RWPE2 (cell line): ENCODE data around the gene TBC1D32.
A peak's percentile ranks its signal among the peaks of the same experiment; 100 is the strongest.
"Not testable (repeated sequence)": the region's sequence is repeated elsewhere in the genome, so short reads cannot be mapped to it uniquely, and the experiment has no call there.

ENCODE experiments used
- ATAC-seq: fragments of 200-7000 bp; cut with Tn5 transposase; 3 replicates; pipeline ENCODE4 v1.9.1; 2021; ENCODE audit warnings: low read depth
- DNase-seq: peaks from one replicate; pipeline ENCODE4 v3.0.0-alpha.2; 2020; ENCODE audit warnings: low spot score
- H3K27ac ChIP-seq: fragments of 450-650 bp; 2 replicates; pipeline ENCODE4 v1.5.1; 2017; ENCODE audit warnings: mild to moderate bottlenecking; ENCODE audit not compliant: poor library complexity, severe bottlenecking
- H3K27me3 ChIP-seq: fragments of 250-450 bp; sonication (Bioruptor Pico); 2 replicates; pipeline ENCODE4 v1.5.1; 2021; ENCODE audit warnings: mild to moderate bottlenecking, moderate library complexity; ENCODE audit not compliant: insufficient read depth, poor library complexity, severe bottlenecking
- H3K36me3 ChIP-seq: fragments of 250-450 bp; sonication (Bioruptor Pico); 2 replicates; pipeline ENCODE4 v1.5.1; 2020; ENCODE audit warnings: low read depth, mild to moderate bottlenecking, moderate library complexity
- H3K4me1 ChIP-seq: fragments of 250-450 bp; sonication (Bioruptor Pico); 2 replicates; pipeline ENCODE4 v1.5.1; 2021; ENCODE audit warnings: mild to moderate bottlenecking, moderate library complexity; ENCODE audit not compliant: insufficient read depth, poor library complexity, severe bottlenecking
- H3K4me3 ChIP-seq: fragments of 250-450 bp; sonication (Bioruptor Pico); 2 replicates; pipeline ENCODE4 v1.5.1; 2021; ENCODE audit warnings: mild to moderate bottlenecking, moderate library complexity; ENCODE audit not compliant: severe bottlenecking
- H3K9me3 ChIP-seq: fragments of 250-450 bp; sonication (Bioruptor Pico); 2 replicates; pipeline ENCODE4 v1.5.1; 2021; ENCODE audit warnings: mild to moderate bottlenecking, moderate library complexity; ENCODE audit not compliant: severe bottlenecking
- TF ChIP-seq, protein P1 (sequence below): fragments of 450-650 bp; IDR thresholded peaks from one replicate; pipeline ENCODE4 v1.5.1; 2017; ENCODE audit warnings: mild to moderate bottlenecking, moderate library complexity; ENCODE audit not compliant: poor library complexity, severe bottlenecking

Gene TBC1D32

DNA sequence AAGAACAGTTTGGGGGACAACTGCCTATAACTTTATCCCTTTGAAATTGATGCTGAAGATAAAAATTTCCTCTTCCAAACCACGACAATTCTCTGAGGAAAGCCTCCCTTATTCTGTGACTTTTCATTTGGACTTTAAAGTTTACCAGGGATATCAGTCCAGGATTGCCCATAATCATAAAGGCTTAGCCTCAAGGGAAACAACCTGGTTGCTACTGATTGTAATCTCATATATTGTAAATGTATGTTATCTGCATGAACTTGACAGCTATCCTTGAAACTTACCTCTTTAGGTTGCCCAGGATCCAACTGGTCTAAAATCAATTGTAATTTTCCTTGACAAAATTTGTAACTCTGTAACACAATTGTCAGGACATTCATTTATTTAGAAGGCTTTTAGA lies 23.8 kb downstream of the TBC1D32 start:
- H3K4me3 ChIP-seq, result no peak overlapping the region
- TF ChIP-seq, protein P1, sequence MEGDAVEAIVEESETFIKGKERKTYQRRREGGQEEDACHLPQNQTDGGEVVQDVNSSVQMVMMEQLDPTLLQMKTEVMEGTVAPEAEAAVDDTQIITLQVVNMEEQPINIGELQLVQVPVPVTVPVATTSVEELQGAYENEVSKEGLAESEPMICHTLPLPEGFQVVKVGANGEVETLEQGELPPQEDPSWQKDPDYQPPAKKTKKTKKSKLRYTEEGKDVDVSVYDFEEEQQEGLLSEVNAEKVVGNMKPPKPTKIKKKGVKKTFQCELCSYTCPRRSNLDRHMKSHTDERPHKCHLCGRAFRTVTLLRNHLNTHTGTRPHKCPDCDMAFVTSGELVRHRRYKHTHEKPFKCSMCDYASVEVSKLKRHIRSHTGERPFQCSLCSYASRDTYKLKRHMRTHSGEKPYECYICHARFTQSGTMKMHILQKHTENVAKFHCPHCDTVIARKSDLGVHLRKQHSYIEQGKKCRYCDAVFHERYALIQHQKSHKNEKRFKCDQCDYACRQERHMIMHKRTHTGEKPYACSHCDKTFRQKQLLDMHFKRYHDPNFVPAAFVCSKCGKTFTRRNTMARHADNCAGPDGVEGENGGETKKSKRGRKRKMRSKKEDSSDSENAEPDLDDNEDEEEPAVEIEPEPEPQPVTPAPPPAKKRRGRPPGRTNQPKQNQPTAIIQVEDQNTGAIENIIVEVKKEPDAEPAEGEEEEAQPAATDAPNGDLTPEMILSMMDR, result no peak
- H3K27ac ChIP-seq, result peak overlapping the region; percentile 84
- peaks cover 19% of the 10 kb centered on the region for H3K4me1 ChIP-seq
- ATAC-seq, result no peak; the same call in 2 of the 3 replicates
- no peaks in the 10 kb centered on the region for H3K9me3 ChIP-seq
- peaks cover 6% of the 10 kb centered on the region for H3K36me3 ChIP-seq
- H3K27me3 ChIP-seq, result no peaks in the 10 kb centered on the region
- DNase-seq, result no peak

DNA sequence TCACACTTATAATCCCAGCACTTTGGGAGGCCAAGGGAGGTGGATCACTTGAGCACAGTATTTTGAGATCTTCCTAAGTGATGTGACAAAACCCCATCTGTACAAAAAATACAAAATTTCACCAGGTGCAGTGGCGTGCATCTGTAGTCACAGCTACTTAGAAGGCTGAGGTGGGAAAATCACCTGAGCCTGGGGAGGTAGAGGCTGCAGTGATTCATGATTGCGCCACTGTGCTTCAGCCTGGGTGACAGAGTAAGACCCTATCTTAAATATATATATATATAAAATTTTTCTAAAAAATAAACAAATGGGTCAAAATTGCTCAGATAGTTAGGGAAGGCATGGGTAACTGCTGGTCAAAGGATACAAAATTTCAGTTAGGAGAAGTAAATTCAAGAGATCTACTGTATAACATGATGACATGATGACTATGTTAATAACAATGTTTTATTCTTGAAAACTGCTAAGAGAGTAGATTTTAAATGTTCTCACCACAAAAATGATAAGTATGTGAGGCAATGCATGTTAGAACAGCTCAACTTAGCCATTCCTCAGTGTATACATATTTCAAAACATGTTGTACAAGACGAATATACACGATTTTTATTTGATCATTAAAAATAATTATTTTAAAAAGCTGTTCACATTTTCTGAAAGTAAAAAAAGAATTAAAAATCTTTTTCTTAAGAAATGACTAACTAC lies 24.4 kb downstream of the TBC1D32 start:
- Histone ChIP-seq H3K4me1 (peaks cover 19% of the 10 kb centered on the region), H3K27me3 (no peaks in the 10 kb centered on the region), H3K9me3 (no peaks in the 10 kb centered on the region), H3K27ac (peak overlapping the region; percentile 84), H3K4me3 (no peak overlapping the region), H3K36me3 (peaks cover 6% of the 10 kb centered on the region)
- TF ChIP-seq, protein P1, result no peak
- ATAC-seq (peak; percentile 92), DNase-seq (no peak)

DNA sequence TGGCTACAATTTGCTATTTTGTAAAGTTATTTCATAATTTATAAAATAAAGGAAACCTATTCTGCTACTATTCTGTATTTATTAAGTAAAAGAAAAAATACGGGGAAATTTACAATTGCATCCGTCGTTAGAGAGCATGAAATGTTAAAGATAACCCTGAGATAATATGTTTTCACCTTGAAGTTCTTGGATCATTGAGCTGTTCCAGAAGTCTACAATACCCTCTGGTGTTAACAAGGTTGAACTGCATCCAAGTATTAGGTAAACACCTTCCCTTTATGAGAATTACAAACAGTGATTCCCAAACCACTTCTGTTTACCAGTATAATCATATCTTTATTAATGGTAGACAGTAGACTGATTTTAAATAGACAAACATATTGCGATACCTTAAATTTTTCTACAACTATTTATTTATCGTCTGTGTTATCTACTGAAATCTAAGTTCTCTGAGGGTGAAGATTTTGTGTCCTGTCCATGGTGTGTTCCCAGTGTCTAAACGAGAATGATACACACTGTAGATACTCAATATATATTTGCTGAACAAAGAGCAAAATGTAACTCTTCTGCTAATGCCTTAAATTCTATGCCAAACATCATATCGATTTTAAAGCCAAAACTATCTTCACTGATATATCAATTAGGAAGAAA lies 28.2 kb downstream of the TBC1D32 start:
- no peak overlapping the region for H3K27ac ChIP-seq
- ATAC-seq (peak; percentile 62), DNase-seq (no peak)
- H3K4me1 ChIP-seq, result peaks cover 18% of the 10 kb centered on the region
- no peaks in the 10 kb centered on the region for H3K27me3 ChIP-seq
- H3K4me3 ChIP-seq, result no peak overlapping the region
- H3K36me3 ChIP-seq, result peaks cover 19% of the 10 kb centered on the region
- H3K9me3 ChIP-seq, result no peaks in the 10 kb centered on the region
- TF ChIP-seq, protein P1, result peak; percentile 85

DNA sequence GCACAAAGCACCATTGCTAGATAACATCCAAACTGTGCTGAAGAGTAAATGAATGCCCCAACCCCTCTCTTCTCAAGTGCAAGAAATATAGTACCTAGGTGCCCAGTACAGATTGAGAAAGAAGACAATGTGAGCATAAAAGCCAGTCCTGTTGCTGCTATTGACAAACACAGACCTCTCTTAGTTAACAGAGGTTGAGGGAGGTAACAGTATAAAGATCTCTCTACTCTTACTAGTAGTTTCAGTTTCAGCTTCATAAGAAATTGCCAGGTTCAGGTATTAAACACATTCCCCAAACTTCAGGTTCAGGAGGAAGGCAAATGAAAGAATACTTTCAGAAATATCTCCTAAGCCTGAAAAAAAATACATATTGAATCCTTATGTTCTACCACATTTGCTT lies 31.4 kb downstream of the TBC1D32 start:
- Histone ChIP-seq H3K4me1 (no peaks in the 10 kb centered on the region), H3K27me3 (no peaks in the 10 kb centered on the region), H3K4me3 (no peak overlapping the region), H3K36me3 (peaks cover 14% of the 10 kb centered on the region), H3K27ac (no peak overlapping the region), H3K9me3 (no peaks in the 10 kb centered on the region)
- DNase-seq (no peak), ATAC-seq (no peak)
- TF ChIP-seq, protein P1, result no peak

DNA sequence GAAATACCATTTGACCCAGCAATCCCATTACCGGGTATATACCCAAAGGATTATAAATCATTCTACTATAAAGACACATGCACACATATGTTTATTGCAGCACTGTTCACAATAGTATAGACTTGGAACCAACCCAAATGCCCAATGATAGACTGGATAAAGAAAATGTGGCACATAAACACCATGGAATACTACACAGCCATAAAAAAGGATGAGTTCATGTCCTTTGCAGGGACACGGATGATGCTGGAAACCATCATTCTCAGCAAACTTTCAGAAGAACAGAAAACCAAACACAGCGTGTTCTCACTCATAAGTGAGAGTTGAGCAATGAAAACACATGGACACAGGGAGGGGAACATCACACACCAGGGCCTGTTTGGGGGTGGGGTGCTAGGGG lies 33.1 kb downstream of the TBC1D32 start:
- peaks cover 14% of the 10 kb centered on the region for H3K36me3 ChIP-seq
- not testable (repeated sequence) for H3K27me3 ChIP-seq, H3K4me1 ChIP-seq, H3K4me3 ChIP-seq, DNase-seq, ATAC-seq, H3K27ac ChIP-seq, H3K9me3 ChIP-seq
